GM12878 (cell line): Measurements from ENCODE around the gene POLR3A. TPM values are rescaled to one million over a fixed set of nuclear protein-coding genes. Genes with fewer than 3 reads are reported as not detected.

Experiments used
- ATAC-seq: fragments of 200-7000 bp; cut with Tn5 transposase; 3 replicates; pipeline ENCODE4 v1.9.1; 2020; ENCODE audit warnings: mild to moderate bottlenecking, moderate library complexity
- BruUV-seq: library from RNA; stranded (reverse); fragments of 400-500 nt; replicated peaks from 2 replicates; lab custom pipeline; 2021; lab: Mats Ljungman, UMichigan
- CTCF ChIA-PET: fragments of 300-600 bp; sonication (Branson Sonifier 250); formaldehyde crosslinking; extraction: SDS; loops from one replicate; lab custom pipeline; 2021; ENCODE audit warnings: inconsistent platforms; lab: Yijun Ruan, JAX
- POLR2A ChIA-PET: fragments of 350-600 bp; formaldehyde crosslinking; extraction: SDS; loops from one replicate; lab custom pipeline; 2021; ENCODE audit warnings: inconsistent platforms; lab: Charles Lee
- RAD21 ChIA-PET: fragments of 300-600 bp; sonication (Branson Sonifier 250); formaldehyde crosslinking; loops from one replicate; lab custom pipeline; 2023; ENCODE audit warnings: antibody characterized with exemption; ENCODE audit not compliant: unreplicated experiment; lab: Charles Lee
- SMC1A ChIA-PET: fragments of 300-600 bp; sonication (Branson Sonifier 250); formaldehyde crosslinking; loops from one replicate; lab custom pipeline; 2023; ENCODE audit not compliant: unreplicated experiment, uncharacterized antibody; lab: Charles Lee
- DNase-seq: peaks from one replicate; pipeline ENCODE4 v3.0.0-alpha.2; 2011; ENCODE audit warnings: low read depth, low spot score
- FAIRE-seq: peaks from 3 replicates; lab custom pipeline; 2011; peaks lifted over from hg19 to GRCh38; lab: Jason Lieb, UNC
- H2AFZ ChIP-seq: 2 replicates; pipeline ENCODE4 v1.6.0; 2011; ENCODE audit warnings: low read depth, low read length, control low read depth; ENCODE audit not compliant: control insufficient read depth
- H3K27ac ChIP-seq: 2 replicates; pipeline ENCODE4 v1.5.1; 2011; ENCODE audit warnings: control low read depth; ENCODE audit not compliant: control insufficient read depth, insufficient read depth
- H3K27me3 ChIP-seq, 2 experiments: replicated peaks in 1 of 2; 2 replicates each; pipeline versions ENCODE4 v1.6.0 to v1.6.1; 2011; ENCODE audit warnings: low read length in 1 of 2; ENCODE audit not compliant: control insufficient read depth in 2 of 2, insufficient read depth in 2 of 2
- H3K36me3 ChIP-seq, 2 experiments: 2 replicates each; pipeline ENCODE4 v1.5.1; 2011; ENCODE audit warnings: low read length in 1 of 2; ENCODE audit not compliant: control insufficient read depth in 2 of 2, insufficient read depth in 2 of 2
- H3K4me1 ChIP-seq: 2 replicates; pipeline ENCODE4 v1.6.1; 2011; ENCODE audit warnings: mild to moderate bottlenecking, low read length, moderate library complexity, mixed read lengths; ENCODE audit not compliant: control insufficient read depth, insufficient read depth
- H3K4me2 ChIP-seq: 2 replicates; pipeline ENCODE4 v1.6.0; 2011; ENCODE audit warnings: control low read depth; ENCODE audit not compliant: control insufficient read depth, insufficient read depth
- H3K4me3 ChIP-seq: fragments of 200-600 bp; sonication (generic); 2 replicates; pipeline ENCODE4 v1.5.1; 2016
- H3K79me2 ChIP-seq: 2 replicates; pipeline ENCODE4 v1.6.0; 2011; ENCODE audit warnings: low read length; ENCODE audit not compliant: control insufficient read depth, insufficient read depth
- H3K9ac ChIP-seq: 2 replicates; pipeline ENCODE4 v1.8.0; 2011; ENCODE audit warnings: low read length, control low read depth, mixed read lengths; ENCODE audit not compliant: control insufficient read depth, insufficient read depth
- H3K9me3 ChIP-seq: replicated peaks from 3 replicates; pipeline ENCODE4 v1.5.1; 2011; ENCODE audit warnings: mild to moderate bottlenecking, low read length; ENCODE audit not compliant: control insufficient read depth, insufficient read depth
- H4K20me1 ChIP-seq: 2 replicates; pipeline ENCODE4 v1.6.0; 2011; ENCODE audit not compliant: control insufficient read depth, insufficient read depth
- EGR1 ChIP-seq, 2 experiments: IDR thresholded peaks; 1 replicate in 1 of 2; 2 replicates in 1 of 2; pipeline ENCODE4 v1.6.1; 2011 to 2012; ENCODE audit warnings: low read depth in 2 of 2, low read length in 2 of 2, borderline replicate concordance in 1 of 2, mild to moderate bottlenecking in 1 of 2, moderate library complexity in 1 of 2
- RCOR1 ChIP-seq: conservative IDR thresholded peaks from 2 replicates; pipeline ENCODE4 v1.6.1; 2012; ENCODE audit warnings: low read depth, low read length, improper control_type of control experiment
- SMARCA5 ChIP-seq: fragments of 450-650 bp; IDR thresholded peaks from 2 replicates; pipeline ENCODE4 v1.6.1; 2017; ENCODE audit warnings: mild to moderate bottlenecking
- WGBS: methylation state at CpG from one replicate; pipeline ENCODE4 v1.1.6; 2016; ENCODE audit warnings: low lambda C conversion rate; ENCODE audit not compliant: insufficient replicate concordance, insufficient coverage; ENCODE audit errors: missing lambda C conversion rate; 5-methylcytosine and 5-hydroxymethylcytosine counted together
- in situ Hi-C: fragments of 300-500 bp; cut with MboI; formaldehyde crosslinking; loops from 9 replicates; pipeline ENCODE4 v1.14.3; 2018; ENCODE audit warnings: mixed read lengths
- intact Hi-C: fragments of 100-400 bp; cut with micrococcal nuclease; formaldehyde crosslinking; loops from one replicate; pipeline ENCODE4 v1.14.2; 2022; ENCODE audit not compliant: unreplicated experiment
- polyA plus RNA-seq, 11 experiments: library from polyadenylated mRNA; depleted of rRNA in 4 of 11; unstranded in 6 of 11; stranded (reverse) in 5 of 11; fragments of >200 nt; fragmentation: Nextera tagmentation in 4 of 11; fragmentation: Illumina TruSeq in 1 of 11; extraction: Ambion mirVana in 4 of 11; extraction: Trizol in 1 of 11; gene quantifications; 1 replicate in 1 of 11; 2 replicates in 10 of 11; pipeline versions ENCODE4 v1.2.1 to v1.2.3, GENCODE V29; 2011 to 2016; ENCODE audit warnings: inconsistent platforms in 2 of 11, missing spikeins in 2 of 11, low read depth in 1 of 11
- total RNA-seq, 4 experiments: library from RNA; depleted of rRNA in 3 of 4; stranded (reverse); fragments of >200 nt in 3 of 4; fragmentation: Illumina TruSeq in 1 of 4; extraction: Trizol in 1 of 4; gene quantifications; 2 replicates each; pipeline versions ENCODE4 v1.2.1 to v1.2.3, GENCODE V29; 2013 to 2021
- TF ChIP-seq, protein P1 (sequence below): fragments of 450-650 bp; IDR thresholded peaks from 2 replicates; pipeline ENCODE4 v1.6.1; 2018; ENCODE audit warnings: mild to moderate bottlenecking, low read depth, moderate library complexity; ENCODE audit not compliant: partially characterized antibody
- TF ChIP-seq, protein P2 (sequence below): fragments of 150-350 bp; IDR thresholded peaks from 2 replicates; pipeline ENCODE4 v1.6.1; 2016; ENCODE audit warnings: low read depth, low read length
- TF ChIP-seq, protein P3 (sequence below): fragments of 450-650 bp; IDR thresholded peaks from 2 replicates; pipeline ENCODE4 v1.6.1; 2018; ENCODE audit warnings: borderline replicate concordance, mild to moderate bottlenecking; ENCODE audit not compliant: partially characterized antibody
- TF ChIP-seq, protein P4 (sequence below): fragments of 450-650 bp; IDR thresholded peaks from 2 replicates; pipeline ENCODE4 v1.6.1; 2017; ENCODE audit warnings: borderline replicate concordance

POLR3A gene
- total and polyA plus RNA-seq, 10 of the 15 experiments (the other 5 are each of a cell fraction or from before 2014, with no cell fraction given) = 5.4 to 20.4 (median 14.4) TPM

DNA sequence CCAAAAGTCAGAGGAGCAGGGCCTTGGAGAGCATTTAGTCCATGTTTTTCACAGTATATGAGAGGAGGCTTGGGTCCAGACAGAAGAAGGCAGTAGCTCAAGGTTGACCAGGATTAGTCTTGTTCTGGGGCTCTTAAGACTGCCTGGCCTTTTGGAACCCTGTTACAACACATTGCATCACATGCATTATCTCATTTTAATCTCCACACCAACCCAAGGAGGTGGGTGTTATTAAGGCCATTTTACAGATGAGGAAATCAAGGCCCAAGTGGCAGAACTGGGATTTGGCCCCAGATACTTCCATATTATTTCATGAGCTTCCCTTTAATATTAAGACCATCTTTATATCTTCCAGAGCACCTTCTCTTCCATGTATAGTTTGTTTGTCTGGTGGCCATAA, 43.2 kb upstream of the POLR3A start (continued):
- TF ChIP-seq, protein P1, sequence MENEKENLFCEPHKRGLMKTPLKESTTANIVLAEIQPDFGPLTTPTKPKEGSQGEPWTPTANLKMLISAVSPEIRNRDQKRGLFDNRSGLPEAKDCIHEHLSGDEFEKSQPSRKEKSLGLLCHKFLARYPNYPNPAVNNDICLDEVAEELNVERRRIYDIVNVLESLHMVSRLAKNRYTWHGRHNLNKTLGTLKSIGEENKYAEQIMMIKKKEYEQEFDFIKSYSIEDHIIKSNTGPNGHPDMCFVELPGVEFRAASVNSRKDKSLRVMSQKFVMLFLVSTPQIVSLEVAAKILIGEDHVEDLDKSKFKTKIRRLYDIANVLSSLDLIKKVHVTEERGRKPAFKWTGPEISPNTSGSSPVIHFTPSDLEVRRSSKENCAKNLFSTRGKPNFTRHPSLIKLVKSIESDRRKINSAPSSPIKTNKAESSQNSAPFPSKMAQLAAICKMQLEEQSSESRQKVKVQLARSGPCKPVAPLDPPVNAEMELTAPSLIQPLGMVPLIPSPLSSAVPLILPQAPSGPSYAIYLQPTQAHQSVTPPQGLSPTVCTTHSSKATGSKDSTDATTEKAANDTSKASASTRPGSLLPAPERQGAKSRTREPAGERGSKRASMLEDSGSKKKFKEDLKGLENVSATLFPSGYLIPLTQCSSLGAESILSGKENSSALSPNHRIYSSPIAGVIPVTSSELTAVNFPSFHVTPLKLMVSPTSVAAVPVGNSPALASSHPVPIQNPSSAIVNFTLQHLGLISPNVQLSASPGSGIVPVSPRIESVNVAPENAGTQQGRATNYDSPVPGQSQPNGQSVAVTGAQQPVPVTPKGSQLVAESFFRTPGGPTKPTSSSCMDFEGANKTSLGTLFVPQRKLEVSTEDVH = no peak
- no peak for TF ChIP-seq SMARCA5
- no peak for TF ChIP-seq RCOR1
- TF ChIP-seq, all 136 proteins: peak for 0

DNA sequence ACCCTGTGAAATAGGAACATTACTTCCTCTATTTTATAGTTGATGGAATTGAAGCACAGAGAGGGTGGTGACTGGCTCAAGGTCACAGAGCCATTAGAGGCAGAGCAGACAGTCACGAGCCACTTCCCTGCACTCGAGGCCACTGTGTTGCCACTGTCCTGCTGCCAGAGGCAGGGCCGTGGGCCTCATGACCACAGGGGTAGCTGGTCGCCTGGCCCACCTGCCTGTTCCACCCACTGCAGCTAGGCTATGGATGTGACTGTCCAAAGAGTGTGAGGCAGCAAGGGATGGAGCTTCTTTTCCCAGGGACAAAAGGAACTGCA, 42.5 kb upstream of the POLR3A start:
- FAIRE-seq (no peak), DNase-seq (no peak), ATAC-seq (no peak)
- Histone ChIP-seq H4K20me1 (no peaks in the 10 kb centered on the region), H3K4me3 (no peak overlapping the region), H3K9ac (no peak overlapping the region), H3K9me3 (no peaks in the 10 kb centered on the region), H3K27ac (no peak overlapping the region), H3K4me1 (no peaks in the 10 kb centered on the region), H3K27me3 (no peaks in the 10 kb centered on the region; a peak in 1 of 4 replicates), H3K36me3 (no peaks in the 10 kb centered on the region), H3K79me2 (no peaks in the 10 kb centered on the region), H3K4me2 (no peak overlapping the region), H2AFZ (no peak overlapping the region)
- SMC1A ChIA-PET = no interaction called here
- intact Hi-C loops (no loop called here), in situ Hi-C loops (no loop called here)
- no TSS peak for BruUV-seq
- RAD21 ChIA-PET = no interaction called here
- 10% methylated on average over 4 of the region's 4 CpGs for WGBS
- POLR2A ChIA-PET = no interaction called here
- CTCF ChIA-PET = interaction anchor here (0.6 to 1.2 kb wide), 2 partner anchors 24 to 26 kb away, joined by 3 read pairs; no protein-coding TSS in a partner anchor
- no peak for TF ChIP-seq EGR1 (IDR thresholded peaks at IDR 0.05; ENCODE audit: borderline replicate concordance in 1 of 2, low read depth in 2 of 2, low read length in 2 of 2)
- TF ChIP-seq, protein P2, sequence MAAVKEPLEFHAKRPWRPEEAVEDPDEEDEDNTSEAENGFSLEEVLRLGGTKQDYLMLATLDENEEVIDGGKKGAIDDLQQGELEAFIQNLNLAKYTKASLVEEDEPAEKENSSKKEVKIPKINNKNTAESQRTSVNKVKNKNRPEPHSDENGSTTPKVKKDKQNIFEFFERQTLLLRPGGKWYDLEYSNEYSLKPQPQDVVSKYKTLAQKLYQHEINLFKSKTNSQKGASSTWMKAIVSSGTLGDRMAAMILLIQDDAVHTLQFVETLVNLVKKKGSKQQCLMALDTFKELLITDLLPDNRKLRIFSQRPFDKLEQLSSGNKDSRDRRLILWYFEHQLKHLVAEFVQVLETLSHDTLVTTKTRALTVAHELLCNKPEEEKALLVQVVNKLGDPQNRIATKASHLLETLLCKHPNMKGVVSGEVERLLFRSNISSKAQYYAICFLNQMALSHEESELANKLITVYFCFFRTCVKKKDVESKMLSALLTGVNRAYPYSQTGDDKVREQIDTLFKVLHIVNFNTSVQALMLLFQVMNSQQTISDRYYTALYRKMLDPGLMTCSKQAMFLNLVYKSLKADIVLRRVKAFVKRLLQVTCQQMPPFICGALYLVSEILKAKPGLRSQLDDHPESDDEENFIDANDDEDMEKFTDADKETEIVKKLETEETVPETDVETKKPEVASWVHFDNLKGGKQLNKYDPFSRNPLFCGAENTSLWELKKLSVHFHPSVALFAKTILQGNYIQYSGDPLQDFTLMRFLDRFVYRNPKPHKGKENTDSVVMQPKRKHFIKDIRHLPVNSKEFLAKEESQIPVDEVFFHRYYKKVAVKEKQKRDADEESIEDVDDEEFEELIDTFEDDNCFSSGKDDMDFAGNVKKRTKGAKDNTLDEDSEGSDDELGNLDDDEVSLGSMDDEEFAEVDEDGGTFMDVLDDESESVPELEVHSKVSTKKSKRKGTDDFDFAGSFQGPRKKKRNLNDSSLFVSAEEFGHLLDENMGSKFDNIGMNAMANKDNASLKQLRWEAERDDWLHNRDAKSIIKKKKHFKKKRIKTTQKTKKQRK = no peak
- TF ChIP-seq, protein P3, sequence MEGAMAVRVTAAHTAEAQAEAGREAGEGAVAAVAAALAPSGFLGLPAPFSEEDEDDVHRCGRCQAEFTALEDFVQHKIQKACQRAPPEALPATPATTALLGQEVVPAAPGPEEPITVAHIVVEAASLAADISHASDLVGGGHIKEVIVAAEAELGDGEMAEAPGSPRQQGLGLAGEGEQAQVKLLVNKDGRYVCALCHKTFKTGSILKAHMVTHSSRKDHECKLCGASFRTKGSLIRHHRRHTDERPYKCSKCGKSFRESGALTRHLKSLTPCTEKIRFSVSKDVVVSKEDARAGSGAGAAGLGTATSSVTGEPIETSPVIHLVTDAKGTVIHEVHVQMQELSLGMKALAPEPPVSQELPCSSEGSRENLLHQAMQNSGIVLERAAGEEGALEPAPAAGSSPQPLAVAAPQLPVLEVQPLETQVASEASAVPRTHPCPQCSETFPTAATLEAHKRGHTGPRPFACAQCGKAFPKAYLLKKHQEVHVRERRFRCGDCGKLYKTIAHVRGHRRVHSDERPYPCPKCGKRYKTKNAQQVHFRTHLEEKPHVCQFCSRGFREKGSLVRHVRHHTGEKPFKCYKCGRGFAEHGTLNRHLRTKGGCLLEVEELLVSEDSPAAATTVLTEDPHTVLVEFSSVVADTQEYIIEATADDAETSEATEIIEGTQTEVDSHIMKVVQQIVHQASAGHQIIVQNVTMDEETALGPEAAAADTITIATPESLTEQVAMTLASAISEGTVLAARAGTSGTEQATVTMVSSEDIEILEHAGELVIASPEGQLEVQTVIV = no peak
- TF ChIP-seq, protein P4, sequence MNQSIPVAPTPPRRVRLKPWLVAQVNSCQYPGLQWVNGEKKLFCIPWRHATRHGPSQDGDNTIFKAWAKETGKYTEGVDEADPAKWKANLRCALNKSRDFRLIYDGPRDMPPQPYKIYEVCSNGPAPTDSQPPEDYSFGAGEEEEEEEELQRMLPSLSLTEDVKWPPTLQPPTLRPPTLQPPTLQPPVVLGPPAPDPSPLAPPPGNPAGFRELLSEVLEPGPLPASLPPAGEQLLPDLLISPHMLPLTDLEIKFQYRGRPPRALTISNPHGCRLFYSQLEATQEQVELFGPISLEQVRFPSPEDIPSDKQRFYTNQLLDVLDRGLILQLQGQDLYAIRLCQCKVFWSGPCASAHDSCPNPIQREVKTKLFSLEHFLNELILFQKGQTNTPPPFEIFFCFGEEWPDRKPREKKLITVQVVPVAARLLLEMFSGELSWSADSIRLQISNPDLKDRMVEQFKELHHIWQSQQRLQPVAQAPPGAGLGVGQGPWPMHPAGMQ = no peak
